Measurements from ENCODE around the gene LEF1. TPM values are rescaled to one million over a fixed set of nuclear protein-coding genes. Genes with fewer than 3 reads are reported as not detected.

The LEF1 gene
- total and polyA plus RNA-seq, 12 donors, result 0.22 to 4.6 (median 0.76) TPM; not detected in 1

DNA sequence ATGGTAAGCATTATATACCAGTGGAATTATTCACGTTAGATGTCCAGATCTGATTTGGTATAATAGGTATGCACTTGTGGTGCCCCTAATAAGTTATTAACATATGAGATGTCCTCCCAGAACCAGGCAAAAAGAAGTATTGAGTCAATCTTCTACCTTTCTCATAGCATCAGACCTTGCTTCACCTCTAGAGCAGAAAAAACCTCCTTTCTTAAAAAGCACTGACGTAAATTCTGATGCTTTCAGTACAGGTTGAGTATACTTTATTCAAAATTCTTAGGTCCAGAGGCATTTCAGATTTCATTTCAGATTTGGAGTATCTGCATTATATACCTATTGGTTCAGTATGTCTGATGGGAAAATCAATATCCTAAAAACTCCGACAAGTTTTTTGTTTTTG, 22.4 kb downstream of the LEF1 start:
- ATAC-seq, result no peak

DNA sequence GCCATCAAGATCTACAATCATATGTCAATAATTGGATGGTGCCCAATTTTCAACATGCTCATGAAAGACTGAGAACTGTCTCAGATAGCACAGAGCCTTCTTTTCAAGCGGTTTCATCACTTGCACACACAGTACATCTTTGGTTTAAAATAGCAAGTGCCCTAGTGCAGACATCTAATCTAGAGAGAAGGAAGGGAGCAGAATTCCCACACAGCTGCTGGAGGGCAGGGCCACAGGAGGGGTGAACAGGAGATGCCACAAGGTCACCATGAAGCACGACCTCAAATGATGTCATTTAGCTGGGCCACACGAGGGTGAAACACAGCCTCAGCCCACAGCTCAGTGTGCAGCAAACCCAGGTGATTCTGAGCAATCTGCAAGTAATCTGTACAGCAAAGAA, 24.3 kb downstream of the LEF1 start:
- intact Hi-C loops (cut with DNase I), result no loop called here
- Histone ChIP-seq H3K27ac (no peak overlapping the region), H3K36me3 (no peaks in the 10 kb centered on the region), H3K9me3 (no peaks in the 10 kb centered on the region), H3K27me3 (peaks cover 0 to 5% (median 0%) of the 10 kb centered on the region in 7 donors), H3K4me3 (no peak overlapping the region), H3K4me1 (peaks cover 0 to 5% (median 0%) of the 10 kb centered on the region in 9 donors)
- no peak for ATAC-seq
- no peak for DNase-seq
- TF ChIP-seq, protein P1, sequence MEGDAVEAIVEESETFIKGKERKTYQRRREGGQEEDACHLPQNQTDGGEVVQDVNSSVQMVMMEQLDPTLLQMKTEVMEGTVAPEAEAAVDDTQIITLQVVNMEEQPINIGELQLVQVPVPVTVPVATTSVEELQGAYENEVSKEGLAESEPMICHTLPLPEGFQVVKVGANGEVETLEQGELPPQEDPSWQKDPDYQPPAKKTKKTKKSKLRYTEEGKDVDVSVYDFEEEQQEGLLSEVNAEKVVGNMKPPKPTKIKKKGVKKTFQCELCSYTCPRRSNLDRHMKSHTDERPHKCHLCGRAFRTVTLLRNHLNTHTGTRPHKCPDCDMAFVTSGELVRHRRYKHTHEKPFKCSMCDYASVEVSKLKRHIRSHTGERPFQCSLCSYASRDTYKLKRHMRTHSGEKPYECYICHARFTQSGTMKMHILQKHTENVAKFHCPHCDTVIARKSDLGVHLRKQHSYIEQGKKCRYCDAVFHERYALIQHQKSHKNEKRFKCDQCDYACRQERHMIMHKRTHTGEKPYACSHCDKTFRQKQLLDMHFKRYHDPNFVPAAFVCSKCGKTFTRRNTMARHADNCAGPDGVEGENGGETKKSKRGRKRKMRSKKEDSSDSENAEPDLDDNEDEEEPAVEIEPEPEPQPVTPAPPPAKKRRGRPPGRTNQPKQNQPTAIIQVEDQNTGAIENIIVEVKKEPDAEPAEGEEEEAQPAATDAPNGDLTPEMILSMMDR (IDR thresholded peaks at IDR 0.05), result no peak
- WGBS, 2 donors, result 56 to 57% methylated on average over 3 of the region's 3 CpGs

More for the DNA sequence above, 22.4 kb downstream of the LEF1 start:
- Histone ChIP-seq H3K9me3 (no peaks in the 10 kb centered on the region), H3K4me3 (no peak overlapping the region), H3K27ac (no peak overlapping the region), H3K27me3 (peaks cover 0 to 5% (median 0%) of the 10 kb centered on the region in 7 donors), H3K4me1 (peaks cover 0 to 5% (median 0%) of the 10 kb centered on the region in 9 donors), H3K36me3 (no peaks in the 10 kb centered on the region)
- TF ChIP-seq, protein P1 (IDR thresholded peaks at IDR 0.05), result no peak
- intact Hi-C loops (cut with DNase I), result no loop called here
- 93 to 96% methylated on average over 3 of the region's 3 CpGs for WGBS, 2 donors
- DNase-seq, result no peak

DNA sequence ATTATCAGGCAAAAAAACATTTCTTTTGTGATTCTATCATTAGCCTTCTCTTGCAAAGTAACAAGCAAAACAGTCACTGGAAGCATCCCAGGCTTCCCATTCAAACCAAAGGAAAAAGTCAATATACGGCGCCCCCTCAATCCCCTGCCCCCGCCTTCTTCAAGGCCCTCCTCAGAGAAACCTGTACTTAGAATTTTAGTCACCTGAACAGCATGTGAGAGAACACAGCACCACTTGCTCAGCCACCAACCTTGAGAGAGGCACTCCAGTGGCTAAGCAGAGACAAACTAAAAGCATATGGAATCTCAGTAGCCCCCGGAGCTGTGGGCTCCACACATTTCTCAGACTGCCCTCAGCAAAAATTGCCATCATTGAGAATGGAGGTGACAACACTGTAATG, 25.2 kb downstream of the LEF1 start:
- intact Hi-C loops (cut with DNase I), result no loop called here
- Histone ChIP-seq H3K4me3 (no peak overlapping the region), H3K27me3 (peaks cover 0 to 5% (median 0%) of the 10 kb centered on the region in 7 donors), H3K27ac (no peak overlapping the region), H3K36me3 (no peaks in the 10 kb centered on the region), H3K9me3 (no peaks in the 10 kb centered on the region), H3K4me1 (peaks cover 0 to 5% (median 0%) of the 10 kb centered on the region in 9 donors)
- no peak for ATAC-seq
- 72 to 76% methylated on average over 4 of the region's 4 CpGs for WGBS, 2 donors
- DNase-seq, result no peak
- TF ChIP-seq, protein P1 (IDR thresholded peaks at IDR 0.05), result no peak

DNA sequence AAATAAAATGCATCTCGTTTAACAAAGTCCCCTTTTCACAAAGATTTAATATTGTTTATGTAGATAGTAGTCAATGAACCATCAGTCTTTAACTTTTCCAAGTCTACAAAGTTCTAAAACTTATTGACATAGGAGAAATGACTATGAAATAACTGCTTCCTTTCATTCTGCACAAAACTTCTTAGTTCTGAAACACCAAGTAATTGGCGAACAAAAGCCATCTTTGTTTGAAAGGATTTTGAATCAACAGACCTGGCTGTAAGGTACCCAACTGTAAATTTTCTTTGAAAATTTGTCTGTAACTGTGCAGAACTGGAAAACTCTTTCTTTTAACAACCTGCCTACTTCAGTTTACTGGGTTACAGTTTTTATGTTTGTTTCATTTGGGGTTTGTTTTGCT, 25.9 kb downstream of the LEF1 start:
- ATAC-seq (no peak), DNase-seq (no peak)
- intact Hi-C loops (cut with DNase I), result no loop called here
- 90 to 95% methylated on average over 2 of the region's 2 CpGs for WGBS, 2 donors
- TF ChIP-seq, protein P1 (IDR thresholded peaks at IDR 0.05), result no peak
- Histone ChIP-seq H3K9me3 (no peaks in the 10 kb centered on the region), H3K27ac (no peak overlapping the region), H3K36me3 (no peaks in the 10 kb centered on the region), H3K4me1 (peaks cover 0 to 2% (median 0%) of the 10 kb centered on the region in 9 donors), H3K4me3 (no peak overlapping the region), H3K27me3 (peaks cover 0 to 5% (median 0%) of the 10 kb centered on the region in 7 donors)

All from heart right ventricle (tissue), 16 donors.